Retina (tissue), 1 donor: Measurements from ENCODE around the gene TFDP2.
"Not testable (repeated sequence)": the region's sequence is repeated elsewhere in the genome, so short reads cannot be mapped to it uniquely, and the experiment has no call there.

Experiments used
- DNase-seq: peaks from one replicate; pipeline ENCODE4 v3.0.0-alpha.2; 2016

The TFDP2 gene

GRCh38 chr3:141920701-141921100, 228.6 kb downstream of the TFDP2 start:
- DNase-seq, result no peak

DNA sequence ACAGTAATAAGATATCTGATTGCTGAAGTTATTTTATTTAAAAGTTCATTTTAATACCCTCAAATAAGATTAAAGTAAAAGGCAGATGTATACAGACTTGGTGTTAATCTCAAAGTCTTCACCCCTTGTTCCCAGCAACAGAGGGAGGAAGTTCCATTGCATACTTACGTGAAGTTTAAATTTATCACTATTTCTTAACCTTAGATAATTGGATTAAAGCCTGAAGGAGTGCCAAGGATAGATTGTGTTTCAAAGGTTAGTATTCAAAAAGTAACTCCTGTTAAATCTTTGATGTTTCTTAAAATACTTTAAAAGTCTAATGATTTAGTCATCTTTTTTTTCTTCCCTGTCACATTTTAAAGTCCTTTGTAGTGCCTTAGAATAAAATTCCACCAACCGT, 233.6 kb downstream of the TFDP2 start:
- DNase-seq, result no peak

DNA sequence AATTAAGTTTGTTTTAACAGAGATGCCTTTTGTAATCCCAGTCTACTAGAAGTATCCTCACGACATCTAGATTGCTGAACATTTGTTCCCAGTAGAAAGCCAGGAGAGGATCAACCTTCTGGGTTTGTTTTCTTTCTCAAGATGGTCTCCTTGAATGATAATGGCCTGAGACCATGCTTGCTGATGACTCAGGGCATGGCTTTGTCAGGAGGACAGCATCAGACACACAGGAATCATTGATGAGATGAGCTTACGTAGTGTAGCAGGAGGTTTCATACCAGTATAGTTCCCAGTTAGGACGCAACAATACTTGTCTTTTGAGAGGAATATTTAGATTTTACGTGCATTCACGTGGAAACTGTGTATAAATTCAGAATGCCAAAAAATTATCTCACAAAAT, 234.3 kb downstream of the TFDP2 start:
- DNase-seq, result no peak

GRCh38 chr3:141914311-141914710, 235.0 kb downstream of the TFDP2 start:
- no peak for DNase-seq

- no peak for DNase-seq
Observed at GRCh38 chr3:141913150-141913811, 236.1 kb downstream of the TFDP2 start.

- not testable (repeated sequence) for DNase-seq
Observed at GRCh38 chr3:141909986-141910385, 239.4 kb downstream of the TFDP2 start.

- DNase-seq, result no peak
Observed at GRCh38 chr3:141909408-141909807, 239.9 kb downstream of the TFDP2 start.

GRCh38 chr3:141905129-141905528, 244.2 kb downstream of the TFDP2 start:
- no peak for DNase-seq

DNA sequence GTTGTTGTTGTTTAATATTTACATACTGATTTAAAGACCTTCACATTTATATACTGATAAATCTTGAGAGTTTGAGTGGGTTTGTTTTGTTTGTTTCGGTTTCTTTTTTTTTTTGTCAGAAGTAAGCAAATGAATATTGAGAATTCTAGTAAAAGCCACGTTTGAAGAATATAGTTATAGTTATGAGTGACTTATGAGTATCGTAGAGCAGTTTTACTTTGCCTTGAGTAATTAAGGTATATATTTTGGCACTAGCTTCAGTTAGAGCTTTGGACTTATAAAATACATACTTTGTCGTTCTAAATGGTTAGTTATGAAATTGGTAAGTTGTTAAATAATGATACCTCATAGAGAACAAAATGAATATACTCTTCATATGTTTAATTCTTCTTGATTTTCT, 245.1 kb downstream of the TFDP2 start:
- no peak for DNase-seq

DNA sequence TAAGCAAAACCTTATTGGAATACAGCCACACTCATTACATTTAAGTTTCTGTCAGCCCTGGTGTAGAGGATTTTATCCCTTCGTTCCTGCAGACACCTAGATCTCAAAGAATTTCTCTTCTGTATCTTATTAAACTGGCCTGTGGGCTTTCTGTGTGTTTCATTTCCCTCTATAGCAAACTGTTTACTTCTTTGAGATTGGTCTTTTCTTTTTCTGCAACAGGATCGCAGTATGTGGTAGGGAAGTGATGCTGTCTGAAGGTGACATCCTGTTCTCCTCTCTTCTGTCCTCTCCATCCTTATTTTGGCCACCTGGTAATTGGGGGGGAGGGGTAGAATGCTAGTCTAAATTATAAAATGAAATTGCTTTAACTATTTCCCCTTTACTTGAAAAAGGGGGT, 247.4 kb downstream of the TFDP2 start:
- no peak for DNase-seq

DNA sequence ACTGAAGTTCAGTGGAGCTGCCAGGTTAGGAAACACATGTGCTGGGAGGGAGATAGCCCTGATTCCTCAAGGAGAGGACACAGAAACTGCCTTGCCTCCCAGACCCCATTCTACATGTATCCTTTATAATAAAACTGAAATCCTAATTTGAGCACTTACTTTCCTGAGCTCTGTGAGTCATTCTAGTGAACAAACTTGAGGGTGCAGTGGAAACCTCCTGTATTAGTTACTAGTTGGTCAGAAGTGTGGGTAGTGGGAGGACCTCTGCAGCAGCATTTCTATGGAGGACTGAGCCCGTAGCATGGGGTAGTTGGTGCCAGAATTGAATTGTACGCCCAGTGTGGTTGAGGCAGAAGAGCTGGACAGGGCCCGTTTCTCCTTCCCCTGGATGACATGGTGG, 249.0 kb downstream of the TFDP2 start:
- no peak for DNase-seq

DNA sequence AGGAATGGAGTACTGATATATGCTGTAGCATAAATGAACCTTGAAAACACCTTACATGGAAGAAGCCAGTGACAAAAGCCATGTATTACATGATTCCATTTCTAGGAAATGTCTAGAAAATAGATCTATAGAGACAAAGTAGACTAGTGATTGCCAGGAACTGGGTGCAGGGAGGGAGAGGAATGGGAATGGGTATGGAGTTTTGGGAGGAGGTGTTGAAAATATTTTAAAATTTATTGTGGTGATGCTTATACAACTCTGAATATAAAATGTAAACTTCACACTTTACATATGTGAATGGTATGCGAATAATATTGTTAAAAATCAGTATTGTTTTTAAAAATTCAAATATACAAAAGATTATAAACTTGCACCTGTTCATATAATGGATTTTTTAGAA, 250.4 kb downstream of the TFDP2 start:
- DNase-seq, result no peak

GRCh38 chr3:141895731-141896130, 253.6 kb downstream of the TFDP2 start:
- no peak for DNase-seq

DNA sequence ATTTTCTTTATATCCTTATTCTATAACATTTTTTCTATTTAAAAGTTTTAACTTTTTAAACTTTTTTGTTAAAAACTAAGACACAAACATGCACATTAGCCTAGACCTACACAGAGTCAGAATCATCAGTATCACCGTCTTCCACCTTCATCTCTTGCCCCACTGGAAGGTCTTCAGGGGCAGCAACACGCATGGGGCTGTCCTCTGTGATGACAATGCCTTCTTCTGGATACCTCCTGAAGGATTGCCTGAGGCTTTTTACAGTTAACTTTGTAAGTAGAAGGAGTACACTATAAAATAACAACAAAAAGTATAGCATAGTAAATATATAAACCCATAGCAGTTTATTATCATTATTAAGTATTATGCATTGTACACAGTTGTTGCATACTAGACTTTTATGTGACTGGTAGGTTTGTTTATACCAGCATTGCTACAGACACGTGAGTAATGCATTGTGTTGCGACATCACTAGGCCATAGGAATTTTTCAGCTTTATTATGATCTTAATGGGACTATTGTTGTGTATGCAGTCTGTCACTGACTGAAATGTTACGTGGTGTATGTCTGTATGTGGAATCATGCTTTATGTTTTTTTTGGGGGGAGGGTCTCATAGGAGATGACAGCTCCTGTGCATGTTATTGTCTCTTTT, 254.7 kb downstream of the TFDP2 start:
- no peak for DNase-seq
